PC-9 (cell line): ENCODE data around the gene CMTM3. TPM values are rescaled to one million over a fixed set of nuclear protein-coding genes. Genes with fewer than 3 reads are reported as not detected.
A peak's percentile ranks its signal among the peaks of the same experiment; 100 is the strongest.

Source experiments
- BruUV-seq: library from RNA; stranded (reverse); fragments of 400-500 nt; replicated peaks from 2 replicates; lab custom pipeline; 2021; lab: Mats Ljungman, UMichigan
- CTCF ChIA-PET: fragments of 300-600 bp; sonication (Branson Sonifier 250); formaldehyde crosslinking; loops from one replicate; lab custom pipeline; 2022; ENCODE audit warnings: antibody characterized with exemption; lab: Charles Lee
- POLR2A ChIA-PET: fragments of 300-600 bp; sonication (Branson Sonifier 250); formaldehyde crosslinking; loops from one replicate; lab custom pipeline; 2022; ENCODE audit warnings: antibody characterized with exemption; ENCODE audit not compliant: unreplicated experiment; lab: Charles Lee
- DNase-seq, 2 experiments: peaks; one replicate each; pipeline versions ENCODE4 v3.0.0 to v3.0.0-alpha.2; 2015 to 2022; ENCODE audit warnings: mixed read lengths in 1 of 2
- H2AFZ ChIP-seq: fragments of 200-600 bp; sonication (generic); 2 replicates; pipeline ENCODE4 v1.8.1; 2017; ENCODE audit warnings: antibody characterized with exemption
- H3F3A ChIP-seq: fragments of 200-600 bp; sonication (generic); 2 replicates; pipeline ENCODE4 v1.8.1; 2017; ENCODE audit warnings: antibody characterized with exemption, mild to moderate bottlenecking, low read depth; ENCODE audit not compliant: insufficient read depth
- H3K27ac ChIP-seq: fragments of 200-600 bp; sonication (generic); 2 replicates; pipeline ENCODE4 v1.6.1; 2016; ENCODE audit warnings: mixed run types
- H3K27me3 ChIP-seq: fragments of 200-600 bp; sonication (generic); 2 replicates; pipeline ENCODE4 v1.6.1; 2016; ENCODE audit warnings: low read depth, mixed run types; ENCODE audit not compliant: insufficient read depth
- H3K36me3 ChIP-seq: fragments of 200-600 bp; sonication (generic); 2 replicates; pipeline ENCODE4 v1.6.1; 2016; ENCODE audit warnings: low read depth, mixed run types
- H3K4me1 ChIP-seq: fragments of 200-600 bp; sonication (generic); replicated peaks from 2 replicates; pipeline ENCODE4 v1.6.1; 2016; ENCODE audit warnings: mixed run types; ENCODE audit not compliant: insufficient read depth
- H3K4me2 ChIP-seq: fragments of 200-600 bp; sonication (generic); 2 replicates; pipeline ENCODE4 v1.6.1; 2017; ENCODE audit warnings: mixed run types
- H3K4me3 ChIP-seq: fragments of 200-600 bp; sonication (generic); 2 replicates; pipeline ENCODE4 v1.6.1; 2016; ENCODE audit warnings: mixed run types
- H3K79me2 ChIP-seq: fragments of 200-600 bp; sonication (generic); 2 replicates; pipeline ENCODE4 v1.6.1; 2017; ENCODE audit warnings: low read depth, mixed run types
- H3K9me2 ChIP-seq: fragments of 200-600 bp; sonication (generic); 2 replicates; pipeline ENCODE4 v1.8.1; 2017; ENCODE audit warnings: mild to moderate bottlenecking; ENCODE audit not compliant: insufficient read depth
- H3K9me3 ChIP-seq: fragments of 200-600 bp; sonication (generic); 2 replicates; pipeline ENCODE4 v1.8.1; 2016; ENCODE audit warnings: low read depth; ENCODE audit not compliant: insufficient read depth
- H4K20me1 ChIP-seq: fragments of 200-600 bp; sonication (generic); 2 replicates; pipeline ENCODE4 v1.8.1; 2017; ENCODE audit not compliant: insufficient read depth
- EZH2 ChIP-seq: fragments of 200-600 bp; sonication (generic); IDR thresholded peaks from 2 replicates; pipeline ENCODE4 v1.8.0; 2017; ENCODE audit warnings: antibody characterized with exemption, low read depth
- intact Hi-C: fragments of 100-400 bp; cut with micrococcal nuclease; formaldehyde crosslinking; loops from one replicate; pipeline ENCODE4 v1.10.0; 2022; ENCODE audit not compliant: unreplicated experiment
- total RNA-seq: library from RNA; stranded (reverse); gene quantifications from 2 replicates; pipeline ENCODE4 v1.2.3, GENCODE V29; 2021
- TF ChIP-seq, protein P1 (sequence below): fragments of 200-600 bp; sonication (generic); conservative IDR thresholded peaks from 2 replicates; pipeline ENCODE4 v1.6.1; 2017; ENCODE audit warnings: mixed run types, antibody characterized with exemption, mild to moderate bottlenecking, moderate library complexity

CMTM3 gene
- total RNA-seq, 1 experiment from 2014 or later: 32.0 TPM

DNA sequence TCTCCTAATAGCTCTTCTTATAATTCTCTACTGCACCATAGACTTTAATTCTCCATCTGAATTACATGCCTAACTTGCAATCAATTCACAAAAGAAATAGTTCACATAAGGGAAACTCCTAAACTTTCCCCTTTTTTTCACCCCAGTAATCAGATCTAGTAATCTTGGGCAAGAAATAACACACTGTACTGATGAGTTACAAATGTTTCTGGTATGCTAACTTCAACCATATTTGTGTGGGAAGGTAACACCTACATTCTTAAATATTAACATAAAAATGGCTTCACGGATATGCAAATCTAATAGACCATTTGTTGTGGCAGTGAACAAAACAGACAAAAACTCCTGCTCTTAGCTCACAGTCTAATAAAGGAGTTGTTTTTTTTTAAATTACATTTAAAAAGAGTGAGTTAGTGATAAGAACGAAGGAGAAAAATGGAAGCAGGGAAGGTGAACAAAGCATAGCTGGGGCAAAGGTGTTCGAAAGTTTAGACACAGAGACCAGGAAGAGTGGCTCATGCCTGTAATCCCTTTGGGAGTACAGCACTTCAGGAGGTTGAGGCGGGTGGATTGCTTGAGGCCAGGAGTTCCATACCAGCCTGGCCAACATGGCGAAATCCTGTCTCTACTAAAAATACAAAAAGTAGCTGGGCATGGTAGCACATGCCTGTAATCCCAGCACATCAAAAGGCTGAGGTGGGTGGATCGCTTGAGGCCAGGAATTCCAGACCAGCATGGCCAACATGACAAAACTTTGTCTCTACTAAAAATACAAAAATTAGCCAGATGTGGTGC is 34.8 kb downstream of the CMTM3 start:
- intact Hi-C loops: loop anchor here (1.0 kb wide), 1 partner anchor 21 kb away; no protein-coding TSS in a partner anchor

DNA sequence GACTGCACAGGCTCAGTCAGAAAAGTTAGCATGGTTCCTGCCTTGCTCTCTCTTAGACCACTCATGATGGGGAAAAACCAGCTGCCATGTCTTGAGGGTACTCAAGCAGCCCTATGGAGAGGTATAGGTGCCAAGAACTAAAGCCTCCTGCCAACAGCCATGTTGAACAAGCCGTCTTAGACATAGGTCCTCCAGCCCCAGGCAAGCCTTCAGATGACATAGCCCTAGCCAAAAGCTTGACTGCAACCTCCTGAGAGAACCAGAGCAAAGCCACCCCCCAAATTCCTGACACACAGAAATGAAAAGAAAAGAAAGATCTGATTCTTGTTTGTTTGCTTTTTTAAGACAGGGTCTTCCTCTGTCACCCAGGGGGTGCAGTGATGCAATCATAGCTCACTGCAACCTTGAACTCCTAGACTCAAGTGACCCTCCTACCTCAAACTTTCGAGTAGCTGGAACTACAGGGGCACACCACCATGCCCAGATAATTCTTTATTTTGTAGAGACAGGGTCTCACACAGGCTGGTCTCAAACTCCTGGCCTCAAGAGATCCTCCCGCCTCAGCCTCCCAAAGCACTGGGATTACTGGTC is 36.3 kb downstream of the CMTM3 start:
- no peak for DNase-seq
- TF ChIP-seq EZH2: no peak
- TF ChIP-seq, protein P1, sequence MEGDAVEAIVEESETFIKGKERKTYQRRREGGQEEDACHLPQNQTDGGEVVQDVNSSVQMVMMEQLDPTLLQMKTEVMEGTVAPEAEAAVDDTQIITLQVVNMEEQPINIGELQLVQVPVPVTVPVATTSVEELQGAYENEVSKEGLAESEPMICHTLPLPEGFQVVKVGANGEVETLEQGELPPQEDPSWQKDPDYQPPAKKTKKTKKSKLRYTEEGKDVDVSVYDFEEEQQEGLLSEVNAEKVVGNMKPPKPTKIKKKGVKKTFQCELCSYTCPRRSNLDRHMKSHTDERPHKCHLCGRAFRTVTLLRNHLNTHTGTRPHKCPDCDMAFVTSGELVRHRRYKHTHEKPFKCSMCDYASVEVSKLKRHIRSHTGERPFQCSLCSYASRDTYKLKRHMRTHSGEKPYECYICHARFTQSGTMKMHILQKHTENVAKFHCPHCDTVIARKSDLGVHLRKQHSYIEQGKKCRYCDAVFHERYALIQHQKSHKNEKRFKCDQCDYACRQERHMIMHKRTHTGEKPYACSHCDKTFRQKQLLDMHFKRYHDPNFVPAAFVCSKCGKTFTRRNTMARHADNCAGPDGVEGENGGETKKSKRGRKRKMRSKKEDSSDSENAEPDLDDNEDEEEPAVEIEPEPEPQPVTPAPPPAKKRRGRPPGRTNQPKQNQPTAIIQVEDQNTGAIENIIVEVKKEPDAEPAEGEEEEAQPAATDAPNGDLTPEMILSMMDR: no peak
- no peaks in the 10 kb centered on the region for H4K20me1 ChIP-seq
- H3K4me2 ChIP-seq: no peak overlapping the region
- H3K9me3 ChIP-seq: no peaks in the 10 kb centered on the region
- intact Hi-C loops: no loop called here
- H3K27ac ChIP-seq: no peak overlapping the region
- no peak overlapping the region for H3K4me3 ChIP-seq
- H3F3A ChIP-seq: 0 out of 2 replicates have a peak, but pooled peaks cover 7% of the 10 kb centered on the region
- no TSS peak for BruUV-seq
- peaks cover 12% of the 10 kb centered on the region; the same call in 1 of the 2 replicates for H3K79me2 ChIP-seq
- H3K9me2 ChIP-seq: no peaks in the 10 kb centered on the region
- ChIA-PET CTCF (no interaction called here), POLR2A (interaction anchor here (0.6 kb wide), 1 partner anchor 1163 kb away, joined by 4 read pairs; no protein-coding TSS in a partner anchor)
- no peaks in the 10 kb centered on the region for H3K4me1 ChIP-seq
- H2AFZ ChIP-seq: no peak overlapping the region
- no peaks in the 10 kb centered on the region for H3K36me3 ChIP-seq
- no peaks in the 10 kb centered on the region for H3K27me3 ChIP-seq

More for the DNA sequence above, 34.8 kb downstream of the CMTM3 start:
- H3K27ac ChIP-seq: 0 out of 2 replicates have a peak overlapping the region, but pooled peaks have one; percentile 4
- no peak overlapping the region for H2AFZ ChIP-seq
- no peaks in the 10 kb centered on the region for H3K9me3 ChIP-seq
- TF ChIP-seq, protein P1: no peak
- TF ChIP-seq EZH2: no peak
- H4K20me1 ChIP-seq: no peaks in the 10 kb centered on the region
- no peaks in the 10 kb centered on the region for H3K36me3 ChIP-seq
- BruUV-seq: no TSS peak
- no peak overlapping the region for H3K4me2 ChIP-seq
- ChIA-PET POLR2A (interaction anchor here (0.6 to 0.8 kb wide), 4 partner anchors 15 to 28 kb away, joined by 5 to 8 read pairs (median 6); no protein-coding TSS in a partner anchor), CTCF (interaction anchor here (0.6 to 2.4 kb wide), 3 partner anchors 12 to 135 kb away, joined by 7 to 11 read pairs (median 8); no protein-coding TSS in a partner anchor)
- 0 out of 2 replicates have a peak, but pooled peaks cover 7% of the 10 kb centered on the region for H3F3A ChIP-seq
- no peak overlapping the region for H3K4me3 ChIP-seq
- DNase-seq: peak; percentile 14 to 61
- H3K4me1 ChIP-seq: no peaks in the 10 kb centered on the region
- H3K27me3 ChIP-seq: no peaks in the 10 kb centered on the region
- H3K79me2 ChIP-seq: peaks cover 12% of the 10 kb centered on the region; the same call in 1 of the 2 replicates
- no peaks in the 10 kb centered on the region for H3K9me2 ChIP-seq

DNA sequence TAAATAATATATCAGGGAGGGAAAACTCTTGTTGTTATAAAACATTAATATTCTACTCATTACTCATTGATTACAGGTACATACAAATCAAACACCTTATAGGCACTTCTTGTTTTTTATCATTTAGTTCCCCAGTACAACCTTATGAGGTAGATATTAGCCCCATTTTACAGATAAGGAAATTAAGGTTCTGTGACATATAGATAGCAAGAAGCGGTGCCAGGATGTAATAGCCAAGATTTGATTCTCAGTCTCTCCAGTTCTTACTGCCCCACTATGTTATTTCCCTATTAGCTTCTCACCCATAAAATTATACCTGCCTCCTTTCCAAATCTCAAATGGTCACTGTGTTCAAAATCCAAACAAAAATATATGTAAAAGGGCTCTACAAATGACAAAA is 36.9 kb downstream of the CMTM3 start:
- H3K79me2 ChIP-seq: peaks cover 12% of the 10 kb centered on the region; the same call in 1 of the 2 replicates
- no peaks in the 10 kb centered on the region for H3K4me1 ChIP-seq
- intact Hi-C loops: no loop called here
- no peak for DNase-seq
- no peaks in the 10 kb centered on the region for H3K9me3 ChIP-seq
- H3K4me3 ChIP-seq: no peak overlapping the region
- no peaks in the 10 kb centered on the region for H3K9me2 ChIP-seq
- no peaks in the 10 kb centered on the region for H3K36me3 ChIP-seq
- no peaks in the 10 kb centered on the region for H3K27me3 ChIP-seq
- no peak overlapping the region for H3K27ac ChIP-seq
- H4K20me1 ChIP-seq: no peaks in the 10 kb centered on the region
- 0 out of 2 replicates have a peak, but pooled peaks cover 7% of the 10 kb centered on the region for H3F3A ChIP-seq
- ChIA-PET CTCF (no interaction called here), POLR2A (interaction anchor here (0.6 kb wide), 1 partner anchor 1162 kb away, joined by 4 read pairs; no protein-coding TSS in a partner anchor)
- H2AFZ ChIP-seq: no peak overlapping the region
- BruUV-seq: no TSS peak
- no peak overlapping the region for H3K4me2 ChIP-seq
- TF ChIP-seq, protein P1: no peak
- TF ChIP-seq EZH2: no peak
